HG02884 (cell line): ENCODE data around the gene CARD18.

Source experiments
- ATAC-seq: cut with Tn5 transposase; IDR thresholded peaks from one replicate; pipeline ENCODE4 v1.9.1; 2021; ENCODE audit warnings: mild to moderate bottlenecking, moderate library complexity; ENCODE audit not compliant: unreplicated experiment

The CARD18 gene, protein sequence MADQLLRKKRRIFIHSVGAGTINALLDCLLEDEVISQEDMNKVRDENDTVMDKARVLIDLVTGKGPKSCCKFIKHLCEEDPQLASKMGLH

DNA sequence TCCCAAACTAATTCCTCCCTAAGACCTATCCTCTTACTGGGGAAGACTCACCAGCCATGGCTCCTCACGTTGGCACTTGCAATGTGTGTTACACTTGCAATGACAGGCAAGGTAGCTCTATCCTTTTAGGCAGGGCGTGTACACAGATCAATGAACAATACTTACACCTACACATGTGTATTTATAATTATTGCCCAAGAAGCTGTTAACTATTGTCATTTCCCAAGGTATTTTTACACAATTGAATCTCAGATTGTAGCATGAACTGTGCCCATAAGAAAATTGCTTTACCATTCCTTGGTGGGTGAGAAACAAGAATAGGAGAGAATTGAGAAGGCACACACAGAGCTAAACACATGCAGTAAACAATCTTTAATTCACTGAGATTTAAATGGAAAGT lies at the start of gene CARD18:
Gene CARD18 (minus strand): TSS at position 101 of the 400 bp plus-strand sequence. CDS start 43 bp downstream, at position 58.
- no peak for ATAC-seq

DNA sequence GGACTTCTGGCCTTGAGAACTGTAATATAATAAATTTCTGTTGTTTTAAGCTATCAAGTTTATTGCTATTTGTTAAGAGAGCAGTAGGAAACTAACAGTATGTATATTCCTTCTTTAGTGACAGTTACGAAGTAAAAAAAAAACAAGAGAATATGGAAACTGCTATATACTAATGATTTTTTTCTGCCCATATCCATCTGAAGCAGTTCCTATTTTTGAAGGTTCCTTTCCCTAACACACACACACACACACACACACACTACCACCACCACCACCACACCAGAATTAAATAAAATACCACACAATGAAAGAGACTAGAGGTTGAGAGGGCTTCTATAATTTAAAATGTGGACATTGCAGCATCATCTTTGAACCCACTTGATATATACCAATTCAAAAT lies 44.4 kb upstream of the CARD18 start:
- ATAC-seq, result no peak

DNA sequence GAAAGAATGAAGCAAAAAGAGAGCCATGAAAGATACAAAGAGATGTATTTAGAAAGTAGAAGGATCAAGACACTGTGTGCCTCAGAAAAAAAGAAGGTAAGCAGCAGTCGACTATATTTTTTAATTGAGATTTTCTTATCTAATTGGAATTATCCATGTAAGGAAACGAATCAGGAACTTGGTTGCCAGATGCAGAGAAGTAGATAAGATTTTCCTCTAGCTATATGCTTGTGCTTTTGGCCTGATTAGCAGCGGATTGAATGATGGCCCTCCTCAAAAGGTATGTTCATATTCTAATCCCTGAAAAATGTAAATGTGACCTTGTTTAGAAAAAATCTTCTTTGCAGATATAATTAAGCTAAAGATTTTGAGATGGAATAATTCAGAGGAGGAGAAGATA lies 43.9 kb upstream of the CARD18 start:
- no peak for ATAC-seq

DNA sequence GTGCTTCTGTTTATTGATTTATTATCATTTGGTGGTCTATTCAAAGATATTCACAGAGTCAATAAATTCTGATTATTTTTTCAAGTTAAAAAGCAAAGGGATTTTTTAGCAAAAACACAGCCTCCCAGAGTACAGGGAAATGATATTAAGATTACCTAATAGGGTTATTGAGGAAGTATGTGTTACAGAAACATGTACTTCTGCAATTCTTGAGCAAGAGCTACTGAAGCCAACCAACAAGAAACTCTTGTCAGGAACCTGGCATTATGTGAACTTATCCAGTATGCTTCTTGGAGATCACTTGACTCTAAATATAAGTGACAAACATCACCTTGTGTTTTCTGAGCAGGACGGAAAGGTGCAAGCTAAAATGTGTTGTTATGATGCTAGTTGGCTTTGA lies 42.0 kb upstream of the CARD18 start:
- ATAC-seq, result no peak

DNA sequence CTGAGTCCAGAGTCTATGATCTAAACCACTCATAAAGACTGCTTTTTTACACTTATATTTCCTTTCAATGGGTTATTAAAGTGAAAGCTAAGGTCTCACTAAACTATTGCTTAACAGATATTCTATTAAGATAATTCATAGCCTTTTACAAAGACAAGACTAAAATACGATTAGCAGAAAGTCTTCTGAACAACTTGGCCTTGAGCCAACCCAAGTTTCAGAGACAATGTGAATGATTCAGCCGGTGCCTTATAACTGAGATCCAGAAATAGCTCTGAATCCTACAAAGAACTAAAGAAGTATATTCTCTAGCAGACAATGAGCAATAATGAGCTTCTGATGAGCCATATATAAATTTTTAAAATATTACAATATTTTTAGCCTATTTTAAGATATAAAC lies 41.5 kb upstream of the CARD18 start:
- ATAC-seq, result no peak

DNA sequence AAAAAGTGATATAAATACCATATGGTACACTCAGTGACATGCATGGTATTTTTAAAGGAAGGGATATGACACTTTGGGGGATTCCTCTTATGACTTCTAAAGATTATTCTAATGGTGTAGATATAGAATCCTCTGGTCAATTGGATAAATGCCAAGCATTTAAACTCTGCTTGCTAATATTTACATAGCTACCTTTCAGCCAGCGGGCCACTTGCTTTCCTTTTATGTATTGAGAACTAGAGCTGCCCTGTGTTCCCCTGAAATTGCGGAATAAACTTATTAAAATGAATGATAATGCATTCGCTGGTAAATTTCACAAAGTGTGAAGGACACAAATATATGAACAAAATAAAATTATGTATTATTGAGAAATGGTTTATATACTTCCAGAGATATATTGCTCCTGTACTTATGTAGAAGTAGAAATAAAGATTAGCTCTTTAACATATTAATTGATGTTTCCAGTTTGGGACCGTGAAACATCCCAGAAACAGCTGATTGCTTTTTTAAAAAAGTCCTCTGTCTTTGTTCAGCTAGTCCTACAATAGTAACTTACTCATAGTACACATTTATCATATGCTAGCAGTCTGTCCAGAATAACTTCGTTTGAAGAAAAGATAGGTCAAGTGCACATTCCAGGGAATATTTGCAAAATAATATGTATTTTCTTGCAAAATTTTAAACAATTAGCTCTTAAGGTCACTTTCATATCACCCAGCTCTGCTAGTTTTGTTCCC lies 40.1 kb upstream of the CARD18 start:
- no peak for ATAC-seq

DNA sequence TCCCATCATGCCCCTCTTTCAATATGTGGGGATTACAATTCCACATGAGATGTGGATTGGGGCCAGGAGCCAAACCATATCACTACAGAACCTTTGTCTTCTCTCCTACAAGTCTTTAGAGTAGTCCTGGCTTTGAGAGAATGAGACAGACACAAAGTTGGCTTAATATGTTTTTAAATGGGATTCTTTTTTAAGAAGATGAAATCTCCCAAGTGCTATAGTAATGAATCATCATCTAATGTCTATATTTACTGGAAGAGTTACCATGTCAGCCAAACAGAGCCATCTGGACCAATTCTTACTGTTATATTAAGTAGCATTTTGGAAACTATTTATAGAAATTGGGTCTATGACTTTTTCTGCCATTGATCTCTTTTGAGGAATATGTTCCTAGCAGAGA lies 38.1 kb upstream of the CARD18 start:
- ATAC-seq, result no peak

DNA sequence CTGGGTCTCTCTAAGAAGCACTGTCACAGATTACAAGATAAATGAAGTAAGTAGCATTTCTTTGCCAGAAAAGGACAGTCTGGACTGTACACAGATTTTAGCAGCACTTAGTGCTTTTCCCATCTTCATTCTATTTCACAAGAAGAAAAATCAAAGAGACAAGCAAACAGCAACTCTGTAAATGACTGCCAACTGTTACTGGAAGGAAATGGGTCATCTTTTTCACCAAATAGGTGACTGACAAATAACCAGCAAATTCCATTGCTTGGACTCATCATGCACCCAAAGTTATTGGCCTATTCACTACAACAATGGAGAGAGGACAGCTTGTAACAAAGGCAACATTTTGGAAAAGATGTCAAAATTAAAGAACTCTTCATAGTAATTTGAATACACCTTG lies 28.9 kb upstream of the CARD18 start:
- no peak for ATAC-seq

DNA sequence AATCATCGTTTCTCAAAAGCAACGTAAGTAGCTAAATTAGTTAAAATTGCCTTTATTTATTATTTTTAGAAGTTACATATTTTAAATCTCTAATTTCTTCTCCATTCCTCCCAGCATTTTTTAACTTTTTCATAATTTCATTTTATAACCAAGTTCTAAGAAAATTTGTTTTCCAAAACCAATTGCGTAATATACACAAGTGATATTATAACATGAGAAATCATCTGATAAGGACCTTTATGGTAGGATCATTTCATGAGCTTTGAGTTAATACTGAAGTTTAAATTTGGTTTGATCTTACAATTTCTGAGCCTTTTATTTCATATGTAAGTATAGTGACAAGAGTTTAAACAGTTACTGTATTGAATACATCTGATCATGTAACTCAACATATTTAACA lies 27.7 kb upstream of the CARD18 start:
- no peak for ATAC-seq

DNA sequence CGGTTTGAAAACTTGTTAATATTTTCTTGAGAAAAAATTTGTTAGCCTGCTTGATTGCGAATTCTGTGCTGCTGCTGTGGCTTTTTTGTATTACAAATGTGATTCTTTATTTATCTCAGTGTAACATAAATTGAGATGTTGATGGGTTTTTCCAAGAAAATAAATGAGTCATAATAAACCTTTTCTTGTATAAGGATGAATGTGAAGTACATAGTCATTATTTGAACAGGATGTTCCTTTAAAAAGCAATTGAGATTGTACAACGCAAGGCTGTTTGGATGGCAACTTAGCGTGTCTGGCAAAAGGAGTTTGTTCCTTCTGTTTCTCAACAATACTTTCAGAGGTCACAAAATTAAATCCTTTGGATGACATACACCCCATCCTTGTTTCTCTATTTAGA lies 24.6 kb upstream of the CARD18 start:
- ATAC-seq, result no peak

DNA sequence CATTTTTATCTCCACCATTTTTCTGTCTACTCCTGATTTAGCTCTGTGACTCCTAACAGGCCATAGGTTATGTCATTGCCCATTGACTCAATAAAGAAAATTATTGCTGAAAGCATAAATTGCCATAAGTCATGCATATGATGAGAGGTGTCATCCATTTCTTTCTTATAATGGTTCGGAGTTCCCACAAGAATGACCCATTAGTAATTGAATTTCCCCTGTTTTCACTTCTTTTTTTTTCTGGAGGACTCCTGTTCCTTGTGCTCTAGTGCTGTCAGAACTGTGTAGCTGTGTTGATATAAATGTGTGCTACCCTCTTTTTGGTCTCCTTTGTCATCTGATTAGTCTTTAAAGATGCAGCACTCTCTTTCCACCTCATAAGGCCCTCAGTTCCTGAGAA lies 22.9 kb upstream of the CARD18 start:
- ATAC-seq, result no peak

DNA sequence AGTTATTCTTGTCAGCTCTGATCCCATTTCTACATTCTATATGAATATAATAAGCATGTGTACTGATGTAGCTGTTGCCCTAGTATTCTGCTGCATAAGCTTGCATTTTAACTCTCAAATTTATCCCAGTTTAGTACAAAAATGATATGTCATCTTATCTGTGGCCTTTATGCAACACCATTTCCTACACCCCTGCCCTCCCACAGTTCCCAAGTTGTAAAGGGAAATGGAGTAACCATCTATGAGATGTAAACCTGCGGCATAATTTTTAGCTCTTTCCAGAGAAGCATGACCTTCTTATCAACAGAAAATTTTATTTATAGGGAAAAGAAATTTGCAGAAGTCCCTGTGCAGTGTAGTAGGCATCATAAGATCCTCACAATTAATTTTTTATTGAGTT lies 18.9 kb upstream of the CARD18 start:
- no peak for ATAC-seq

DNA sequence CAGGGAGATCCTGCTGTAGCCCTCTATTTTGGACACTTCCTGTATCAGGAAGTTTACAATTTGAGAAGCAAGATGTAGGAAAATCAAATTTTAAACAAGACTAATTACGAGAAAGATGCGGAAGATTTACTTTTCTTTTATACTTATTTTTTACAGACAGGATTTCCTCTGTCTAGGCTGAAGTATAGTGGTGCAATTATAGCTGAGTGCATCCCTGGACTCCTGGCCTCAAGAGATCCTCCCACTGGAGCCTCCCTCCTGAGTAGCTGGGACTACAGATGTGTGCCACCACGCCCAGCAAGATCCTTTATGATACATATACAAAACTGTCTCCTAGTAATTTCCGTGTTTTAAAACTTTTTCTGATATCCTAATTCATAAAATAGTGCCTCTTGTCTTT lies 17.2 kb upstream of the CARD18 start:
- no peak for ATAC-seq

DNA sequence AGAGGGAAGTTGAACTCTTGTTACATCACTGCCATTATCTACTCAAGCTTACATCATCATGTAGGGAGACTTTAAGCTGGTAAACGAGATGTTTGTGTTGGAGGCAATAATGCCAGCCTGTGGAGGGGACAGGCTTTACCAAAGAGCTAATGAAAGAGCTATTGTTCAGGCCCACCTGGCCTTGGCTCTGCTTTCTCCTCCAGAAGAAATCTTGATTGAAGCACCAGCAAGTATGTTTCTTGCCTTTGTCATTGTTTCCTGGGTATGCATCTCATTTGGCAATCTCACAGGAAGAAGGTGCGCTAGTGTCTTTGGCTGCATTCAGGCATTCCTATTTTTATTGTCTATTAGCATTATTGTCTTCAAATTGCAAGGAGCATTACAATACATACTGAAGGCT lies 16.7 kb upstream of the CARD18 start:
- no peak for ATAC-seq

DNA sequence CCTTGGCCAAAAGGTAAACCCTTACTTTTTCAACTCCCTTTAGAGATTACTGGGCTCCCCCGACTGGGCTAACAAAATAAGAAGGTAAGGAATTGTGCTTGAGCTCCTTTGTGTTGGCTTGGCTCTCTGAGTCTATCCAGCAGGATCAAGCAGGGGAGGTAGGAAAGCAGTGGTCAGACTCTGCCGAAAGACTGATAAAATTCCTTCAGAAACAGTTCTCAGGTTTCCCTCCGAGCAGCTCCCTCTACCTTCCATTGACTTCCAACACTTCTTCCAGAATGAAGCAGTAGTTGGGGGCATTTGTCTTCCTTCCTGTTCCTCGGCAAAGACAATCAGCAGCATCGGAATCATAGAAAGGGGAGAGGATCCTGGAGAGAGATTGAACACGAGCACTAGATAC lies 16.1 kb upstream of the CARD18 start:
- no peak for ATAC-seq

DNA sequence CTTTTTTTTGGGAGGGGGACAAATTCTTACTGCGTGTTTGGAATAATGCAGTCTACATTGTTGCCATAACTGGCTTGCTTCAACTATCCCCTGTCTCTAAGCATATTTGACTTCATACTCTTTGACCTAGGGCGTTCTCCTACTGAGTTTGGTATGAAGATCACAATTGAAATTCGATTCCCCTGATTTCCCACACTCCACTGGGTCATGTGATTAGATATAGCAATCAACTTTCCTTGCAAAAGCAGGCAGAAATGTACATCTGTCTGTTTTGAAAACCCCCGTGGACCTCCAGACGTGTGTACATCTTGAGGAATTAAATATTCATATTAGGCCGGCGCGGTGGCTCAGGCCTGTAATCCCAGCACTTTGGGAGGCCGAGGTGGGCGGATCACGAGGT lies 13.8 kb upstream of the CARD18 start:
- no peak for ATAC-seq

DNA sequence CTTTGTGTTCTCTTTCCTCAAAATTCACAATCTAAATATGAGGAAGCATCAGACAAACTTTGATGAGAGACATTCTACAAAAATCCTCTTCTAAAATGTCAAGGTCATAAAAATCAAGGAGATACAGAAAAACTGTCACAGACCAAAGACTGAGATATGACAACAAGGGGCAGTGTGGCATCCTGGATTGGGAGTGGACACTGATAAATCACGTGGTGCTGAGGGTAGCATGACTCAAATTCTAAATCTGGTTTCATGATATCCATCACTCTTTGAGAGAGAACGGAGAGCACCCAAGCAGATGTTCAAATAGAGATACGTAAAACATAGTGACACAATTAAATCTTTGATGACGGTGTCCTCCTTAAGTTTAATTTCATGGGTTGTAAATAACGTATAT lies 13.0 kb upstream of the CARD18 start:
- no peak for ATAC-seq

DNA sequence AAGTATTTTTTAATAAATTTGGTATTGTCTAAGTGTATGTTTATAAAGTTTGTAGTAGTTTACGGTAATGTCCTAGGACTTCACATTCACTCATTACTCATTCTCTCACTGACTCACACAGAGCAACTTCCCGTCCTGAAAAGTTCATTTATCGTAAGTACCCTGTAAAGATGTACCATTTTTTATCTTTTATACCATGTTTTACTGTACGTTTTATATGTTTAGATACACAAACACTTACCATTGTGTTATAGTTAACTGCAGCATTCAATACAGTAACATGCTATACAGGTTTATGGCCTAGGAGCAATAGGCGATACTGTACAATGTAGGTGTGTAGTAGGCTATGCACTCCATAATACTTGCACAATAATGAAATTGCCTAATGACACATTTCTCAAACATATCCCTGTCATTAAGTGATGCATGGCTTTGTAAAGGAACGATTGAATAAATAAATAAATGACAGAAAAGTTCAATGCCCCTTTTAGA lies 12.5 kb upstream of the CARD18 start:
- ATAC-seq, result no peak

DNA sequence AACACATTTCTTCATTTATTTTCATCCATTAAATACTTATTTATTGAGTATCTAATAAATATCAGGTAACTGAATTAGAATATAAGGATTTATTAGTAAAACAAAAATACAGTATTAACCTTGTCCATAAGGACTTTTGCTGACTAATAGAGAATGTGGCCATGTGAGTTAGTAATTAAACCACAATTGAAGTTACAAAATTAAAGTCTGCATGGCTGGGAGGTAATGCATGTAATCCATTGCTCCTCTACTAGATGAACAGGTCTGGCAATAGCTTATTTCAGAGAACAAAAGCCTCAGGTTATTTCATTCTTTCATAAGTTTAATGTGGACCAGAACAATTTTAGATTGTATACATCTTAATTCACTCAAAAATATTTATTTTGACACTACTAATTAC lies 9.9 kb upstream of the CARD18 start:
- no peak for ATAC-seq

DNA sequence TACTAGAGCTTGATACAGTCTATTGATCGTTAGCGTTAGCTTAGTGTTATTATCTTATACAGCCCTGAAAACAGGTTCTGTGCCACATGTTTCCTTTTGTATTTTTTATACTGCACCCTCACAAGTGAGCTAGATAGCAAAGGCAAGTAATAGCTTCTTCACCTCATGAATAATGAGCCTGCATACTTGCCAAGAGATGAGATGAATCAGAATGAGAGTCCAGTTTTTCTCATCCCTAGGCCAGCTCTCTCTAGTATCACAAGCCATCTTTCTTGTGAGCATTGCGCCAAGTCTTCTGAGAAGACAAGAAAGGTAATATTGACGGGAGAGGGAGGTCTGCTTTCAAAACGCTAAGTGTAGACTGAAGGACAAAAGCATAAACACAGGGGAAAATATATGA lies 8.7 kb upstream of the CARD18 start:
- ATAC-seq, result no peak

DNA sequence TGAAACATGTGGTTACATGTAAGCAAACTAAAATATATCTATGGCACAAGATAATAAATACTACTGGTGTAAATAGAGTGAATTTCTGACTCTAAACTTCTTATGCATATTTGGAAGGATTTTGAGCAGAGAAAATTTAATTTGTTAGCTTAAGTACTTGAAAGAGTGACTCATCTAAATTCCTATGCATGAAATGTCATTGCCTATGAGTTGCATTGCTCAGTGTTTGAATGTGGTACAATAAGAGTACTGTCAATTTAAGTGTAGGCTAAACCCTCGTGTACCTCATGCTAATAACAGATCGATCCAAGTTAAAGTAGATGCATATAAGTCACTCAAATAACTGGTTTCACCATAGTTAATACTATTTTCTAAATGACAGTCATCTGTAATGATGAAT lies 5.3 kb upstream of the CARD18 start:
- no peak for ATAC-seq

DNA sequence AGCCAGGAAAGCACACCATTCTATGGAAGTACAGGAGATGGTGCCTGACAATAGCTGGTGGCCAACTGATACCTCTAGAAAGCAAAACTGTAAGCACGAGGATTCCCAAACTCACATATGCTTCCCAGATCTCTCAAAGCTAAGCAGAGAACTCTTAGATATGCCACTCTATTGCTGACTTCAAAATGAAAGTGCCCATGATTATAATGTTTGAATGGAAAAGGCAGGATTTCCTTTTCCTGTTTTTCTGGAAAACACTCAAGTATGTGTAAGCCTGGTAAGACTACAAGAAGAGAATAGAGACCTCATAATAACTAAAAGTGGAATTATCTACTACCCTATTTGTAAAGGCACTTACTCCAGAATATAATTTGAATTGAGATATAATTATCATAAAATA lies 2.6 kb upstream of the CARD18 start:
- no peak for ATAC-seq

DNA sequence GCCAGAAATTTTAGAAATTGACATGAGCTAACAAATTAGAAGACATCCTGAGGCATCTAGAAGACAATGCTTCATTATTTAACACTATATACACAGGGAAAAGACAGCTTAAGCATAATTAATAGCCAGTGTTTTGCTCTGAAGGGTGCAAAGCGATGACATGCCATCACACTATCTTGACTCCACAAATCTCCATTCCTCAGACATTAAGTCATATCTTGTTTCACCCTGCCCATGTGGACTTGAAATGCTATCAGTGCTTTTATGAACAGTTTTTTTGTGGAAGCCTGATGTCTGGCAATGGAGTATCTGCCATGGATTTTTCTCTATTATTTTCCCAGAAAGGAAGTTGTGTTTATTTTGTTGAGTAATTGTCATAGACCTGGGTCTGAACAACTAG lies 2.3 kb downstream of the CARD18 start:
- no peak for ATAC-seq
